ENCODE measurements around the gene OR10G8.

Gene OR10G8

DNA sequence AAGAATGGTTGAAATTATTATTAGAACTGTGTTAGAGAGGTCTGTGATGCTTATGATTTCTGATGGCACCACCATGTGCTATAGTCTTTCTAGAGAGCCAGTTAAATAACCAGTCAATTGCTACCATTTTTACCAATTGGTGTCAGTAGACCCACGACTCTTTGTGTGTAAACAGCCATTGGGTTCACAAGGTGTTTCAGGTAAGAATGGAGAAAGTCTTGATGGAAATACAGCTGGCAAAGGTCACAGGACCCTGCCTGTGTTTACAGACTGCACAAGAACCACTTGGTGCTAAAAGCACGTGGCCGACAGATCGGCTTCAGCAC, 45.0 kb downstream of the OR10G8 start:
- Histone ChIP-seq H2AFZ (no peak overlapping the region), H3K4me2 (ENCODE audit: low read length) (no peak overlapping the region), H3K9ac (no peak overlapping the region), H3K4me3 (ENCODE audit: low read depth, low read length) (no peak overlapping the region), H3K27me3 (ENCODE audit: control insufficient read depth, insufficient read depth, low read length) (no peaks in the 10 kb centered on the region), H3K9me3 (ENCODE audit: control insufficient read depth, low read length) (no peaks in the 10 kb centered on the region), H3K36me3 (ENCODE audit: control insufficient read depth, insufficient read depth, low read length) (no peaks in the 10 kb centered on the region), H3K4me1 (no peaks in the 10 kb centered on the region), H3K27ac (no peak overlapping the region), H3K79me2 (no peaks in the 10 kb centered on the region)
- TF ChIP-seq, protein P1, sequence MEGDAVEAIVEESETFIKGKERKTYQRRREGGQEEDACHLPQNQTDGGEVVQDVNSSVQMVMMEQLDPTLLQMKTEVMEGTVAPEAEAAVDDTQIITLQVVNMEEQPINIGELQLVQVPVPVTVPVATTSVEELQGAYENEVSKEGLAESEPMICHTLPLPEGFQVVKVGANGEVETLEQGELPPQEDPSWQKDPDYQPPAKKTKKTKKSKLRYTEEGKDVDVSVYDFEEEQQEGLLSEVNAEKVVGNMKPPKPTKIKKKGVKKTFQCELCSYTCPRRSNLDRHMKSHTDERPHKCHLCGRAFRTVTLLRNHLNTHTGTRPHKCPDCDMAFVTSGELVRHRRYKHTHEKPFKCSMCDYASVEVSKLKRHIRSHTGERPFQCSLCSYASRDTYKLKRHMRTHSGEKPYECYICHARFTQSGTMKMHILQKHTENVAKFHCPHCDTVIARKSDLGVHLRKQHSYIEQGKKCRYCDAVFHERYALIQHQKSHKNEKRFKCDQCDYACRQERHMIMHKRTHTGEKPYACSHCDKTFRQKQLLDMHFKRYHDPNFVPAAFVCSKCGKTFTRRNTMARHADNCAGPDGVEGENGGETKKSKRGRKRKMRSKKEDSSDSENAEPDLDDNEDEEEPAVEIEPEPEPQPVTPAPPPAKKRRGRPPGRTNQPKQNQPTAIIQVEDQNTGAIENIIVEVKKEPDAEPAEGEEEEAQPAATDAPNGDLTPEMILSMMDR (IDR thresholded peaks at IDR 0.05): no peak

DNA sequence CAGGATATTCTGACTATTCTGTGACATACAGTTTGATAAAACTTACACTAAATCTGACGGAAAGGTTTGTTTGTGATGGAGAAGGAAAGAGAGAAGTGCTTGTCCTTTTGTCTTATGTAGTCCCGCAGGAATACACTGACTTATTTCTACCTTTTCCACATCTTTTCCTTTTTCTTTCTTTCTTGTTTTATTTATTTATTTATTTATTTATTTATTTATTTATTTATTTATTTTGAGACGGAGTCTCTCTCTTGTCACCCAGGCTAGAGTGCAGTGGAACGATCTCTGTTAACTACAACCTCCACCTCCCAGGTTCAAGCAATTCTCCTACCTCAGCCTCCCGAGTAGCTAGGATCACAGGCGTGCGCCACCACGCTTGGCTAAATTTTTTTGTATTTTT, 45.5 kb downstream of the OR10G8 start:
- no peaks in the 10 kb centered on the region for H3K36me3 ChIP-seq (ENCODE audit: control insufficient read depth, insufficient read depth, low read length)
- H2AFZ ChIP-seq: no peak overlapping the region
- no peak overlapping the region for H3K4me3 ChIP-seq (ENCODE audit: low read depth, low read length)
- TF ChIP-seq, protein P1 (IDR thresholded peaks at IDR 0.05): no peak
- no peak overlapping the region for H3K27ac ChIP-seq
- no peaks in the 10 kb centered on the region for H3K79me2 ChIP-seq
- no peaks in the 10 kb centered on the region for H3K9me3 ChIP-seq (ENCODE audit: control insufficient read depth, low read length)
- H3K4me2 ChIP-seq (ENCODE audit: low read length): no peak overlapping the region
- no peaks in the 10 kb centered on the region for H3K27me3 ChIP-seq (ENCODE audit: control insufficient read depth, insufficient read depth, low read length)
- no peak overlapping the region for H3K9ac ChIP-seq
- no peaks in the 10 kb centered on the region for H3K4me1 ChIP-seq

DNA sequence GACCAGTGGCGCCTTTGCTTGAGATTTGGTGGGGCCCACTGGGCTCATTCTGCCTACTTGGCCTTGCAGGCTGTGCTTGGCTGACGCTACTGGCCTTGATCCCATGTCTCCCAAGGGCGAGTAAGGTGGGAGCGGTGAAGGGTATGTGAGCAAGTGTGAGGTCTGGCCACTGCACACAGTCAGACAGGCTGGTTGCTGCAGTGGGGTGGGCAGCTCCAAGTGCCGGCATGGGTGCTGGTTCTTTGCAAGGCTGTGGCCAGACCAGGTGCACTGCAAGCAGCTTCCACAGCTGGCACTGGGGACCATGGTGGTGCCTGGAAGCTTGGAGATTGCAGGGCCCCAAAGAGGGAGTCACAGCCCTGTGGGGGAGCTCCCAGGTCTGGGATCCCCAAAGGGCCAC, 48.0 kb downstream of the OR10G8 start:
- Histone ChIP-seq H2AFZ (no peak overlapping the region), H3K79me2 (no peaks in the 10 kb centered on the region), H3K4me2 (ENCODE audit: low read length) (no peak overlapping the region), H3K9me3 (ENCODE audit: control insufficient read depth, low read length) (no peaks in the 10 kb centered on the region), H3K9ac (no peak overlapping the region), H3K27me3 (ENCODE audit: control insufficient read depth, insufficient read depth, low read length) (no peaks in the 10 kb centered on the region), H3K27ac (no peak overlapping the region), H3K4me3 (ENCODE audit: low read depth, low read length) (no peak overlapping the region), H3K36me3 (ENCODE audit: control insufficient read depth, insufficient read depth, low read length) (no peaks in the 10 kb centered on the region), H3K4me1 (no peaks in the 10 kb centered on the region)
- TF ChIP-seq, protein P1 (IDR thresholded peaks at IDR 0.05): no peak

DNA sequence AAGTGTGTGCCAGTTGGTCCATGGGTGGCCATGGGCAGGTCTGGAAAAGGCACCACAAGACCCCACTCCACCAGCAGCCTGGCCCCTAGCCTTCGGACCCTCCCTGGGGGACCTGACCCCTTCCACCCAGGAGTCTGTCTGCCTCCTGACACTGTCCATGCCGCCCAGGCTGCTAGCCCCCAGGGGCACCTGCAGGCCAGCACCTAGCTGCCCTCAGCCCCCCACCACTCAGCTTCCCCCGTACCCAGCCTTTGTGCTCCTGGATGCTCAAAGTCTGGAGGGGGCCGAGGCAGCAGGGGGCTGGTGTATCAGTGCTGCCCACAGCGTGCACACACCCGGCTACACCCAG, 48.9 kb downstream of the OR10G8 start:
- H3K4me1 ChIP-seq: no peaks in the 10 kb centered on the region
- no peaks in the 10 kb centered on the region for H3K36me3 ChIP-seq (ENCODE audit: control insufficient read depth, insufficient read depth, low read length)
- no peaks in the 10 kb centered on the region for H3K79me2 ChIP-seq
- H3K9me3 ChIP-seq (ENCODE audit: control insufficient read depth, low read length): no peaks in the 10 kb centered on the region
- no peak overlapping the region for H3K27ac ChIP-seq
- TF ChIP-seq, protein P1 (IDR thresholded peaks at IDR 0.05): no peak
- no peaks in the 10 kb centered on the region for H3K27me3 ChIP-seq (ENCODE audit: control insufficient read depth, insufficient read depth, low read length)
- no peak overlapping the region for H2AFZ ChIP-seq
- H3K4me2 ChIP-seq (ENCODE audit: low read length): no peak overlapping the region
- H3K4me3 ChIP-seq (ENCODE audit: low read depth, low read length): no peak overlapping the region
- no peak overlapping the region for H3K9ac ChIP-seq

DNA sequence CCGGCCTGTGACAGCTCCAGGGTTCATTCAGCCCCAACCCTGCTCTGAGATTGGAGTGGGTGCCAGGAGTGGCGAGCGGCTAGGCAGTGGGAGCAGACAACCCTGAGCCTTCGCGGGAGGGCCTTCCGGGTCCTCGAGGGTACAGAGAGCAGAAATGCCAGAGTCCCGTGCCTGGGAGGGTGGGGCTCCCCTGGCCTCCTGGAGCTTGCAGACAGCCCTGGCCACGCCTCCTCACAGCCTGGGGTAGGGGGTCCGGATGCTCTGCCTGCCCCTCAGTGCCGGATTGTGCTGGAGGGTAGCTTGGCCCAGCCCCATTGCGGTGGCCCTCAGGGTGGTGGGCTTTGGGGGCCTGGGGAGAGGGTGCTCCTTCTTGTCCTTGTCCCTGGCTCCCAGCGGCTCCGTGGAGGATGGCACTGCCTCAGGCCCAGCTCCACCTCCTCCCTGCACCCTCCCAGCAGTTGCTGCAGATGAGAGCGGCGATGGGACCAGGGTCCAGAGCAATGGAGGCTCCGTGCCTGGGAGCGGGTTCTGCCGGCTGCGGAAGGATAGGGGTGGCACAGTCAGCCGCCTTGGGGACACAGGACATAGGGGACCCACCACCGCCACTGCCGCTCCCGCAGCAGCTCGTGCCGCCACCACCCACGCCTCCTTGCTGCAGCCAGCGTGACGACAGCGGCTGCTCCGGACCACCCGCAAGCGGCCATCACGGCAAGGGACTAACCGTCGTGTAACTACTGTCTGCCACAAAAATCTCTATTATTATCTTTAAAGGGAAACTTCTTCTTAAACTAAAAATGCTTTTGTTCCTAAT, 49.4 kb downstream of the OR10G8 start:
- no peak overlapping the region for H3K27ac ChIP-seq
- H3K27me3 ChIP-seq (ENCODE audit: control insufficient read depth, insufficient read depth, low read length): no peaks in the 10 kb centered on the region
- H3K36me3 ChIP-seq (ENCODE audit: control insufficient read depth, insufficient read depth, low read length): no peaks in the 10 kb centered on the region
- no peak overlapping the region for H3K4me3 ChIP-seq (ENCODE audit: low read depth, low read length)
- no peaks in the 10 kb centered on the region for H3K79me2 ChIP-seq
- peak overlapping the region; percentile 75 for H2AFZ ChIP-seq
- no peaks in the 10 kb centered on the region for H3K4me1 ChIP-seq
- H3K9ac ChIP-seq: no peak overlapping the region
- TF ChIP-seq, protein P1 (IDR thresholded peaks at IDR 0.05): no peak
- peak overlapping the region; percentile 30 for H3K4me2 ChIP-seq (ENCODE audit: low read length)
- no peaks in the 10 kb centered on the region for H3K9me3 ChIP-seq (ENCODE audit: control insufficient read depth, low read length)

Data from parathyroid adenoma (tissue), 2 donors.